Measurements from ENCODE around the gene HPSE2. TPM values are rescaled to one million over a fixed set of nuclear protein-coding genes. Genes with fewer than 3 reads are reported as not detected.

The HPSE2 gene
- total and polyA plus RNA-seq, 2 of the 8 experiments (the other 6 are each of a cell fraction or from before 2014, with no cell fraction given), result 0.41 to 0.58 TPM

- no peaks in the 10 kb centered on the region for H3K79me1 ChIP-seq (ENCODE audit: low read depth, low read length)
- no peaks in the 10 kb centered on the region for H3K36me3 ChIP-seq (ENCODE audit: control insufficient read depth in 2 of 4, insufficient read depth in 4 of 4, low read length in 3 of 4)
- no peak overlapping the region for H3K56ac ChIP-seq (replicated peaks; ENCODE audit: insufficient read length, low read depth, low read length)
- H2BK15ac ChIP-seq (ENCODE audit: low read length), result no peak overlapping the region
- H3K14ac ChIP-seq (ENCODE audit: insufficient read length), result no peak overlapping the region
- no peak overlapping the region for H3K27ac ChIP-seq (ENCODE audit: low read depth, low read length)
- H4K20me1 ChIP-seq (replicated peaks in 1 of 2; ENCODE audit: control insufficient read depth in 1 of 2, insufficient read depth in 2 of 2, low read length in 2 of 2), result no peaks in the 10 kb centered on the region
- H3K4me2 ChIP-seq (ENCODE audit: insufficient read depth in 1 of 2, low read depth in 2 of 2, low read length in 2 of 2), result no peak overlapping the region
- H4K91ac ChIP-seq (replicated peaks; ENCODE audit: insufficient read length, low read length), result no peak overlapping the region
- H3K9me3 ChIP-seq (ENCODE audit: insufficient read depth in 2 of 2, low read depth in 1 of 2, low read length in 1 of 2), result no peaks in the 10 kb centered on the region
- no peak overlapping the region for H3K4ac ChIP-seq (replicated peaks; ENCODE audit: insufficient read length, low read depth, low read length)
- H3K4me3 ChIP-seq (ENCODE audit: extremely low read depth in 1 of 4, insufficient read depth in 2 of 4, low read depth in 3 of 4, low read length in 4 of 4), result no peak overlapping the region
- H3K23ac ChIP-seq (ENCODE audit: insufficient read length), result no peak overlapping the region
- no peaks in the 10 kb centered on the region for H3K79me2 ChIP-seq (ENCODE audit: control insufficient read depth in 1 of 2, insufficient read depth in 2 of 2, low read length in 2 of 2)
- H3K18ac ChIP-seq (ENCODE audit: extremely low read depth, low read length), result no peak overlapping the region
- no peak for DNase-seq (ENCODE audit: low read depth in 1 of 2, low spot score in 2 of 2)
- H3K27me3 ChIP-seq (replicated peaks in 1 of 4; ENCODE audit: control insufficient read depth in 3 of 4, extremely low read depth in 1 of 4, insufficient read depth in 3 of 4, low read length in 3 of 4), result no peaks in the 10 kb centered on the region
- ChIA-PET POLR2A (ENCODE audit: partially characterized antibody) (no interaction called here), CTCF (ENCODE audit: partially characterized antibody) (interaction anchor here (0.9 kb wide), 1 partner anchor 36 kb away, joined by 3 read pairs; no protein-coding TSS in a partner anchor)
- no peak overlapping the region for H2AK5ac ChIP-seq (ENCODE audit: low read depth, low read length)
- no peak overlapping the region for H4K8ac ChIP-seq (ENCODE audit: extremely low read depth, insufficient read depth, low read length)
- H2AFZ ChIP-seq (ENCODE audit: low read length), result no peak overlapping the region
- no peak overlapping the region for H2BK5ac ChIP-seq (ENCODE audit: low read depth, low read length)
- H2BK12ac ChIP-seq (ENCODE audit: low read depth, low read length), result no peak overlapping the region
- no peak overlapping the region for H3K9ac ChIP-seq (replicated peaks in 1 of 4; ENCODE audit: extremely low read depth in 1 of 4, low read depth in 3 of 4, low read length in 3 of 4)
- H2BK20ac ChIP-seq (ENCODE audit: low read length), result no peak overlapping the region
- no peaks in the 10 kb centered on the region for H3K4me1 ChIP-seq (replicated peaks in 1 of 4; ENCODE audit: control insufficient read depth in 3 of 4, insufficient read depth in 4 of 4, low read length in 3 of 4)
- no peak for TF ChIP-seq GTF2F1 (IDR thresholded peaks at IDR 0.05; ENCODE audit: borderline replicate concordance, low read depth, low read length)
- no peaks in the 10 kb centered on the region for H3K23me2 ChIP-seq (ENCODE audit: low read depth, low read length)
- H2BK120ac ChIP-seq (replicated peaks; ENCODE audit: low read depth, low read length), result no peak overlapping the region
- WGBS, 2 experiments (ENCODE audit: extremely low coverage in 1 of 2, insufficient coverage in 1 of 2, insufficient read length in 1 of 2, insufficient replicate concordance in 2 of 2, low coverage in 1 of 2, low lambda C conversion rate in 2 of 2, missing lambda C conversion rate in 1 of 2), result 88% methylated on average over 2 of the region's 2 CpGs; no CpG with 5 or more reads in 1 of the 2 experiments
- FAIRE-seq, result no peak
- H4K5ac ChIP-seq (ENCODE audit: insufficient read length, low read depth, low read length), result no peak overlapping the region
Measured at GRCh38 chr10:98878418-98878817, 357.2 kb downstream of the HPSE2 start.

Data from H1 (cell line).